Naive thymus-derived CD4-positive, alpha-beta T cell (primary cell): ENCODE results near the gene OXCT1. TPM values are rescaled to one million over a fixed set of nuclear protein-coding genes. Genes with fewer than 3 reads are reported as not detected.

Experiments
- ATAC-seq: fragments of 150-1000 bp; cut with Tn5 transposase; 2 replicates; pipeline ENCODE4 v1.10.0; 2021; ENCODE audit warnings: mild to moderate bottlenecking, moderate library complexity
- CTCF ChIA-PET: fragments of 350-600 bp; sonication (Branson Sonifier 250); formaldehyde crosslinking; loops from one replicate; lab custom pipeline; 2021; ENCODE audit warnings: antibody characterized with exemption; lab: Charles Lee
- POLR2A ChIA-PET: fragments of 350-600 bp; sonication (Branson Sonifier 250); formaldehyde crosslinking; loops from one replicate; lab custom pipeline; 2021; ENCODE audit warnings: antibody characterized with exemption, inconsistent platforms; lab: Charles Lee
- DNase-seq, 9 donors: peaks; one replicate each; pipeline versions ENCODE4 v3.0.0 to v3.0.0-alpha.2; 2020 to 2022; ENCODE audit warnings: mixed read lengths in 1 of 9
- H3K27ac ChIP-seq: one replicate; pipeline ENCODE4 v1.7.0; 2013; ENCODE audit warnings: mild to moderate bottlenecking, low read depth, low read length, moderate library complexity
- H3K27me3 ChIP-seq, 2 donors: one replicate each; pipeline ENCODE4 v1.7.0; 2013; ENCODE audit warnings: low read length in 2 of 2, mild to moderate bottlenecking in 2 of 2, moderate library complexity in 2 of 2; ENCODE audit not compliant: control insufficient read depth in 2 of 2, insufficient read depth in 2 of 2
- H3K36me3 ChIP-seq, 3 experiments: 1 replicate in 2 of 3; 2 replicates in 1 of 3; pipeline ENCODE4 v1.7.0; 2013; ENCODE audit warnings: low read length in 3 of 3, mild to moderate bottlenecking in 3 of 3, moderate library complexity in 1 of 3; ENCODE audit not compliant: insufficient read depth in 3 of 3, control insufficient read depth in 2 of 3
- H3K4me1 ChIP-seq, 2 donors: one replicate each; pipeline ENCODE4 v1.7.0; 2013; ENCODE audit warnings: low read length in 2 of 2, mild to moderate bottlenecking in 2 of 2, moderate library complexity in 1 of 2; ENCODE audit not compliant: control insufficient read depth in 2 of 2, insufficient read depth in 2 of 2
- H3K4me3 ChIP-seq: 2 replicates; pipeline ENCODE4 v1.7.0; 2013; ENCODE audit warnings: mild to moderate bottlenecking, low read length
- H3K9me3 ChIP-seq, 3 experiments: 1 replicate in 2 of 3; 2 replicates in 1 of 3; pipeline ENCODE4 v1.7.0; 2013; ENCODE audit warnings: low read length in 3 of 3; ENCODE audit not compliant: control insufficient read depth in 2 of 3
- H3K27ac Mint-ChIP-seq, 9 donors: one replicate each; pipeline ENCODE4 v1.8.0; 2020 to 2022; ENCODE audit warnings: mixed read lengths in 9 of 9, mild to moderate bottlenecking in 8 of 9, moderate library complexity in 5 of 9, inconsistent platforms in 2 of 9
- H3K27me3 Mint-ChIP-seq, 5 donors: one replicate each; pipeline ENCODE4 v1.8.0; 2021 to 2022; ENCODE audit warnings: mixed read lengths in 5 of 5, mild to moderate bottlenecking in 1 of 5
- H3K36me3 Mint-ChIP-seq, 5 donors: one replicate each; pipeline ENCODE4 v1.8.0; 2020 to 2022; ENCODE audit warnings: mixed read lengths in 5 of 5, mild to moderate bottlenecking in 3 of 5, inconsistent platforms in 1 of 5
- H3K4me1 Mint-ChIP-seq, 7 donors: one replicate each; pipeline ENCODE4 v1.8.0; 2020 to 2022; ENCODE audit warnings: mixed read lengths in 7 of 7, mild to moderate bottlenecking in 3 of 7, inconsistent platforms in 1 of 7
- H3K4me3 Mint-ChIP-seq, 10 donors: one replicate each; pipeline ENCODE4 v1.8.0; 2020 to 2022; ENCODE audit warnings: mild to moderate bottlenecking in 10 of 10, mixed read lengths in 10 of 10, moderate library complexity in 6 of 10, inconsistent platforms in 2 of 10
- H3K9me3 Mint-ChIP-seq, 11 donors: one replicate each; pipeline ENCODE4 v1.8.0; 2020 to 2022; ENCODE audit warnings: mixed read lengths in 11 of 11, mild to moderate bottlenecking in 4 of 11, inconsistent platforms in 1 of 11, moderate library complexity in 1 of 11
- intact Hi-C, 2 donors: fragments of 100-400 bp; cut with micrococcal nuclease; formaldehyde crosslinking; loops; one replicate each; pipeline ENCODE4 v1.15.1; 2023
- polyA plus RNA-seq, 2 donors: library from polyadenylated mRNA; unstranded; fragments of 300-500 nt; fragmentation: Illumina TruSeq; gene quantifications; one replicate each; pipeline ENCODE4 v1.2.3, GENCODE V29; 2021
- total RNA-seq, 6 experiments: library from RNA in 5 of 6; stranded (reverse) in 5 of 6; gene quantifications; 1 replicate in 5 of 6; 2 replicates in 1 of 6; pipeline ENCODE4 v1.2.3 and lab custom pipeline; 2021 to 2026

OXCT1 gene
- total and polyA plus RNA-seq, 7 experiments from 2014 or later = 18.6 to 53.1 (median 30.0) TPM

- Mint-ChIP-seq H3K36me3 (peaks cover 24 to 85% (median 43%) of the 10 kb centered on the region in 5 donors), H3K27ac (no peak overlapping the region), H3K9me3 (no peaks in the 10 kb centered on the region), H3K27me3 (no peaks in the 10 kb centered on the region), H3K4me1 (peaks cover 0 to 20% (median 2%) of the 10 kb centered on the region in 7 donors), H3K4me3 (no peak overlapping the region)
- Histone ChIP-seq H3K36me3 (peaks cover 0 to 44% (median 5%) of the 10 kb centered on the region in 3 experiments), H3K27me3 (no peaks in the 10 kb centered on the region), H3K9me3 (no peaks in the 10 kb centered on the region), H3K4me3 (no peak overlapping the region), H3K27ac (no peak overlapping the region), H3K4me1 (no peaks in the 10 kb centered on the region)
- DNase-seq = no peak
- ChIA-PET CTCF (no interaction called here), POLR2A (interaction anchor here (0.6 kb wide), 1 partner anchor 52 kb away, joined by 4 read pairs; no protein-coding TSS in a partner anchor)
- intact Hi-C loops = no loop called here
- ATAC-seq = no peak
Measured at GRCh38 chr5:41761663-41762062, 108.6 kb downstream of the OXCT1 start.

GRCh38 chr5:41755705-41756104 is 114.5 kb downstream of the OXCT1 start:
- peak overlapping the region in 1 of 9 donors; percentile 71 for H3K27ac Mint-ChIP-seq
- H3K27me3 Mint-ChIP-seq = no peaks in the 10 kb centered on the region
- no peaks in the 10 kb centered on the region for H3K9me3 ChIP-seq
- peaks cover 19 to 64% (median 37%) of the 10 kb centered on the region in 5 donors for H3K36me3 Mint-ChIP-seq
- ATAC-seq (no peak), DNase-seq (no peak)
- H3K27ac ChIP-seq = no peak overlapping the region
- no peak overlapping the region for H3K4me3 ChIP-seq
- H3K4me1 Mint-ChIP-seq = peaks cover 0 to 25% (median 9%) of the 10 kb centered on the region in 7 donors
- no peak overlapping the region for H3K4me3 Mint-ChIP-seq
- peaks cover 0 to 2% (median 0%) of the 10 kb centered on the region in 11 donors for H3K9me3 Mint-ChIP-seq
- intact Hi-C loops = loop anchor here (1.0 to 5.0 kb wide), 2 partner anchors 87 to 88 kb away; no protein-coding TSS in a partner anchor
- no peaks in the 10 kb centered on the region for H3K4me1 ChIP-seq
- no peaks in the 10 kb centered on the region for H3K27me3 ChIP-seq
- H3K36me3 ChIP-seq = peaks cover 0 to 37% (median 5%) of the 10 kb centered on the region in 3 experiments
- ChIA-PET POLR2A (no interaction called here), CTCF (no interaction called here)

- Mint-ChIP-seq H3K4me1 (peaks cover 0 to 25% (median 11%) of the 10 kb centered on the region in 7 donors), H3K36me3 (peaks cover 19 to 65% (median 44%) of the 10 kb centered on the region in 5 donors)
Measured at GRCh38 chr5:41754857-41755256, 115.4 kb downstream of the OXCT1 start.

GRCh38 chr5:41751867-41752266 is 118.4 kb downstream of the OXCT1 start:
- H3K4me3 ChIP-seq = no peak overlapping the region
- POLR2A ChIA-PET = no interaction called here
- H3K27ac Mint-ChIP-seq = no peak overlapping the region

More at GRCh38 chr5:41754857-41755256, 115.4 kb downstream of the OXCT1 start:
- Histone ChIP-seq H3K4me3 (no peak overlapping the region), H3K9me3 (no peaks in the 10 kb centered on the region), H3K27ac (no peak overlapping the region), H3K27me3 (no peaks in the 10 kb centered on the region), H3K4me1 (no peaks in the 10 kb centered on the region), H3K36me3 (peaks cover 0 to 32% (median 4%) of the 10 kb centered on the region in 3 experiments)
- no peak for ATAC-seq
- intact Hi-C loops = loop anchor here (1.0 to 5.0 kb wide), 2 partner anchors 87 to 88 kb away; no protein-coding TSS in a partner anchor
- Mint-ChIP-seq H3K27me3 (no peaks in the 10 kb centered on the region), H3K27ac (peak overlapping the region in 1 of 9 donors; percentile 22), H3K4me3 (no peak overlapping the region), H3K9me3 (peaks cover 0 to 2% (median 0%) of the 10 kb centered on the region in 11 donors)
- CTCF ChIA-PET = no interaction called here
- DNase-seq = no peak
- POLR2A ChIA-PET = no interaction called here

GRCh38 chr5:41748631-41749030 is 121.6 kb downstream of the OXCT1 start:
- Histone ChIP-seq H3K9me3 (no peaks in the 10 kb centered on the region), H3K4me3 (no peak overlapping the region), H3K4me1 (no peaks in the 10 kb centered on the region), H3K27me3 (no peaks in the 10 kb centered on the region), H3K27ac (no peak overlapping the region), H3K36me3 (peaks cover 0 to 40% (median 13%) of the 10 kb centered on the region in 3 experiments)
- ChIA-PET CTCF (no interaction called here), POLR2A (no interaction called here)
- H3K36me3 Mint-ChIP-seq = peaks cover 15 to 45% (median 30%) of the 10 kb centered on the region in 5 donors
- intact Hi-C loops = no loop called here
- H3K27ac Mint-ChIP-seq = no peak overlapping the region
- H3K4me3 Mint-ChIP-seq = no peak overlapping the region
- H3K4me1 Mint-ChIP-seq = peaks cover 0 to 6% (median 4%) of the 10 kb centered on the region in 7 donors
- peaks cover 0 to 6% (median 2%) of the 10 kb centered on the region in 11 donors for H3K9me3 Mint-ChIP-seq
- DNase-seq (no peak), ATAC-seq (no peak)
- H3K27me3 Mint-ChIP-seq = no peaks in the 10 kb centered on the region

More at GRCh38 chr5:41751867-41752266, 118.4 kb downstream of the OXCT1 start:
- no peak for DNase-seq
- peaks cover 4 to 37% (median 13%) of the 10 kb centered on the region in 3 experiments for H3K36me3 ChIP-seq
- ATAC-seq = no peak
- H3K27ac ChIP-seq = no peak overlapping the region
- peaks cover 0 to 2% (median 0%) of the 10 kb centered on the region in 11 donors for H3K9me3 Mint-ChIP-seq
- no peaks in the 10 kb centered on the region for H3K27me3 ChIP-seq
- intact Hi-C loops = no loop called here
- H3K27me3 Mint-ChIP-seq = no peaks in the 10 kb centered on the region
- H3K9me3 ChIP-seq = no peaks in the 10 kb centered on the region
- peaks cover 5 to 46% (median 25%) of the 10 kb centered on the region in 5 donors for H3K36me3 Mint-ChIP-seq
- H3K4me1 Mint-ChIP-seq = peaks cover 0 to 13% (median 6%) of the 10 kb centered on the region in 7 donors
- CTCF ChIA-PET = no interaction called here
- H3K4me3 Mint-ChIP-seq = no peak overlapping the region
- no peaks in the 10 kb centered on the region for H3K4me1 ChIP-seq

GRCh38 chr5:41747708-41748107 is 122.5 kb downstream of the OXCT1 start:
- no peak for DNase-seq
- intact Hi-C loops = no loop called here
- ATAC-seq = no peak
- H3K9me3 Mint-ChIP-seq = peaks cover 0 to 6% (median 2%) of the 10 kb centered on the region in 11 donors
- POLR2A ChIA-PET = no interaction called here
- H3K36me3 ChIP-seq = peaks cover 0 to 39% (median 13%) of the 10 kb centered on the region in 3 experiments
- peaks cover 0 to 4% (median 0%) of the 10 kb centered on the region in 7 donors for H3K4me1 Mint-ChIP-seq
- H3K27me3 ChIP-seq = no peaks in the 10 kb centered on the region
- CTCF ChIA-PET = no interaction called here
- no peak overlapping the region for H3K27ac ChIP-seq
- H3K36me3 Mint-ChIP-seq = peaks cover 15 to 38% (median 28%) of the 10 kb centered on the region in 5 donors
- H3K4me3 Mint-ChIP-seq = no peak overlapping the region
- H3K27me3 Mint-ChIP-seq = no peaks in the 10 kb centered on the region
- H3K4me1 ChIP-seq = no peaks in the 10 kb centered on the region
- H3K27ac Mint-ChIP-seq = no peak overlapping the region
- H3K9me3 ChIP-seq = no peaks in the 10 kb centered on the region
- no peak overlapping the region for H3K4me3 ChIP-seq

GRCh38 chr5:41747301-41747700 is 122.9 kb downstream of the OXCT1 start:
- no peak for ATAC-seq
- DNase-seq = no peak
- Histone ChIP-seq H3K36me3 (peaks cover 0 to 35% (median 13%) of the 10 kb centered on the region in 3 experiments), H3K4me1 (no peaks in the 10 kb centered on the region), H3K27ac (no peak overlapping the region), H3K9me3 (no peaks in the 10 kb centered on the region), H3K27me3 (no peaks in the 10 kb centered on the region), H3K4me3 (no peak overlapping the region)
- Mint-ChIP-seq H3K27ac (no peak overlapping the region), H3K27me3 (no peaks in the 10 kb centered on the region), H3K9me3 (peaks cover 0 to 6% (median 2%) of the 10 kb centered on the region in 11 donors), H3K4me3 (no peak overlapping the region), H3K4me1 (peaks cover 0 to 4% (median 0%) of the 10 kb centered on the region in 7 donors), H3K36me3 (peaks cover 15 to 36% (median 27%) of the 10 kb centered on the region in 5 donors)
- CTCF ChIA-PET = no interaction called here
- intact Hi-C loops = no loop called here
- POLR2A ChIA-PET = no interaction called here
